Mucosa of descending colon (tissue), 3 donors: Measurements from ENCODE around the gene ZNF485. TPM values are rescaled to one million over a fixed set of nuclear protein-coding genes. Genes with fewer than 3 reads are reported as not detected.
A peak's percentile ranks its signal among the peaks of the same experiment; 100 is the strongest.
"Not testable (repeated sequence)": the region's sequence is repeated elsewhere in the genome, so short reads cannot be mapped to it uniquely, and the experiment has no call there.

Experiments
- ATAC-seq: fragments of 200-7000 bp; cut with Tn5 transposase; one replicate; pipeline ENCODE4 v1.9.1; 2020; ENCODE audit warnings: mild to moderate bottlenecking, moderate library complexity
- DNase-seq, 3 donors: peaks; one replicate each; pipeline ENCODE4 v3.0.0-alpha.2; 2020
- H3K36me3 ChIP-seq: fragments of 200-600 bp; one replicate; pipeline ENCODE4 v1.8.0; 2021; ENCODE audit warnings: low read depth, mild to moderate bottlenecking
- H3K4me1 ChIP-seq: fragments of 200-600 bp; one replicate; pipeline ENCODE4 v1.8.0; 2021; ENCODE audit warnings: low read depth, mild to moderate bottlenecking
- H3K4me3 ChIP-seq: fragments of 200-600 bp; one replicate; pipeline ENCODE4 v1.8.0; 2021; ENCODE audit warnings: mild to moderate bottlenecking
- H3K9me3 ChIP-seq: fragments of 200-600 bp; one replicate; pipeline ENCODE4 v1.8.0; 2021; ENCODE audit warnings: mild to moderate bottlenecking
- CTCF ChIP-seq: fragments of 200-600 bp; IDR thresholded peaks from one replicate; pipeline ENCODE4 v1.8.0; 2022; ENCODE audit warnings: antibody characterized with exemption, mild to moderate bottlenecking
- intact Hi-C, 2 donors: fragments of 100-400 bp; cut with DNase I in 1 of 2; cut with micrococcal nuclease in 1 of 2; formaldehyde crosslinking; loops; one replicate each; pipeline versions ENCODE4 v1.11.0 to v1.11.1; 2022; cut with DNase I, micrococcal nuclease
- total RNA-seq, 3 donors: library from RNA; stranded (reverse); fragmentation: NEBNext Ultra II Directional in 2 of 3; extraction: Animal tissue kit (Norgen Biotek cat#: 25700) in 2 of 3; gene quantifications; one replicate each; pipeline versions ENCODE4 v1.2.1 to v1.2.4, GENCODE V29; 2021 to 2023
- donor health status: DM: no; HTN: no; CAD: no; lungs with moderate emphysema.
- donor health status: DM: no; HTN: no; CAD: no.
- donor health status: DM: no; HTN: yes; CAD: no.

Gene ZNF485
- total RNA-seq, 3 donors from 2014 or later = 2.4 to 5.8 (median 4.3) TPM

- ATAC-seq (no peak), DNase-seq (no peak)
- Histone ChIP-seq H3K36me3 (no peaks in the 10 kb centered on the region), H3K4me3 (no peak overlapping the region), H3K4me1 (no peaks in the 10 kb centered on the region), H3K9me3 (no peaks in the 10 kb centered on the region)
- intact Hi-C loops = no loop called here
- no peak for TF ChIP-seq CTCF
These were observed 21.2 kb upstream of the ZNF485 start for GRCh38 chr10:43585046-43585445.

- DNase-seq (no peak), ATAC-seq (peak; percentile 67)
- Histone ChIP-seq H3K4me3 (no peak overlapping the region), H3K9me3 (no peaks in the 10 kb centered on the region), H3K36me3 (no peaks in the 10 kb centered on the region), H3K4me1 (no peaks in the 10 kb centered on the region)
- TF ChIP-seq CTCF = no peak
- intact Hi-C loops = no loop called here
These were observed 20.1 kb upstream of the ZNF485 start for GRCh38 chr10:43585981-43586729.

- ATAC-seq = peak; percentile 40
- H3K36me3 ChIP-seq, H3K4me1 ChIP-seq, H3K4me3 ChIP-seq, intact Hi-C loops, DNase-seq, H3K9me3 ChIP-seq: not testable (repeated sequence)
These were observed 19.5 kb upstream of the ZNF485 start for GRCh38 chr10:43586730-43587115.

GRCh38 chr10:43591303-43591904 is 14.8 kb upstream of the ZNF485 start:
- DNase-seq (no peak), ATAC-seq (no peak)
- Histone ChIP-seq H3K9me3 (peaks cover 4% of the 10 kb centered on the region), H3K4me3 (no peak overlapping the region), H3K4me1 (no peaks in the 10 kb centered on the region), H3K36me3 (no peaks in the 10 kb centered on the region)
- no peak for TF ChIP-seq CTCF
- intact Hi-C loops = no loop called here

GRCh38 chr10:43594944-43595589 is 11.2 kb upstream of the ZNF485 start:
- no peak overlapping the region for H3K4me3 ChIP-seq
- intact Hi-C loops = no loop called here
- H3K4me1 ChIP-seq = no peaks in the 10 kb centered on the region
- ATAC-seq = peak; percentile 79
- no peaks in the 10 kb centered on the region for H3K36me3 ChIP-seq
- TF ChIP-seq CTCF = no peak
- H3K9me3 ChIP-seq = peaks cover 4% of the 10 kb centered on the region
- peak in 1 of 3 donors; percentile 30 for DNase-seq

- no peak overlapping the region for H3K4me3 ChIP-seq
- DNase-seq (no peak), ATAC-seq (peak; percentile 36)
- TF ChIP-seq CTCF = no peak
- peaks cover 4% of the 10 kb centered on the region for H3K9me3 ChIP-seq
- no peaks in the 10 kb centered on the region for H3K4me1 ChIP-seq
- H3K36me3 ChIP-seq = no peaks in the 10 kb centered on the region
- intact Hi-C loops = no loop called here
These were observed 10.4 kb upstream of the ZNF485 start for GRCh38 chr10:43595739-43596298.
